ENCODE measurements around the gene ZNF521.

GRCh38 chr18:25228410-25228809 lies 123.6 kb downstream of the ZNF521 start:
- TF ChIP-seq CTCF (conservative IDR thresholded peaks at IDR 0.05; ENCODE audit: low read depth in 2 of 2): no peak
- TF ChIP-seq REST (IDR thresholded peaks at IDR 0.05; ENCODE audit: unreplicated experiment): no peak
- TF ChIP-seq CREB1 (CRISPR knock-in tag; IDR thresholded peaks at IDR 0.05; ENCODE audit: low read depth): no peak
- TF ChIP-seq EZH2 (IDR thresholded peaks at IDR 0.05; ENCODE audit: low read depth, unreplicated experiment): no peak
- no peak for TF ChIP-seq STAT1 (IDR thresholded peaks at IDR 0.05; ENCODE audit: unreplicated experiment)
- TF ChIP-seq ZNF331 (CRISPR knock-in tag; IDR thresholded peaks at IDR 0.05; ENCODE audit: low read depth): no peak
- no peak for TF ChIP-seq POLR2AphosphoS5 (IDR thresholded peaks at IDR 0.05; ENCODE audit: low read depth)
- no peak for TF ChIP-seq EZH2phosphoT487 (IDR thresholded peaks at IDR 0.05; ENCODE audit: unreplicated experiment)
- TF ChIP-seq ETS1 (IDR thresholded peaks at IDR 0.05): no peak

Data from GM23338 (cell line).